Activated CD8-positive, alpha-beta memory T cell treated with anti-CD3 and anti-CD28 coated beads, Interleukin-2, amount 50 U/mL, for 1 hour (primary cell): ENCODE data around the gene ZNF45.
"Not testable (repeated sequence)": the region's sequence is repeated elsewhere in the genome, so short reads cannot be mapped to it uniquely, and the experiment has no call there.

Source experiments
- DNase-seq: peaks from one replicate; pipeline ENCODE4 v3.0.0-alpha.2; 2020; ENCODE audit errors: extremely low read depth

The ZNF45 gene

DNA sequence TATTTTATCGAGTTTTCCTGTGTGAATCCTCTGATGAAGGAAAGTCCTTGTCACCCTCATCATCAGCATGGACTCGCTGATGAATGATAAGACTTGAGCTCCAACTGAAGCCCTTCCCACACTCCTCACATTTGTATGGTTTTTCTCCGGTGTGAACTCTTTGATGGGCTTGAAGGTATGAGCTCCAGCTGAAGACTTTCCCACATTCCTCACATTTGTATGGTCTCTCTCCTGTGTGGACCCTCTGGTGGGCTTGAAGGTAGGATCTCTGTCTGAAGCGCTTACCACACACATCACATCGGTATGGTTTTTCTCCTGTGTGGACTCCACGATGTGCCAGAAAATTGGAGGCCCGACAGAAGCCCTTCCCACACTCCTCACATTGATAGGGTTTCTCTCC is 21.7 kb downstream of the ZNF45 start:
- no peak for DNase-seq

GRCh38 chr19:43910884-43911283 is 24.2 kb downstream of the ZNF45 start:
- no peak for DNase-seq

- no peak for DNase-seq
Observed at GRCh38 chr19:43908659-43909058, 26.4 kb downstream of the ZNF45 start.

DNA sequence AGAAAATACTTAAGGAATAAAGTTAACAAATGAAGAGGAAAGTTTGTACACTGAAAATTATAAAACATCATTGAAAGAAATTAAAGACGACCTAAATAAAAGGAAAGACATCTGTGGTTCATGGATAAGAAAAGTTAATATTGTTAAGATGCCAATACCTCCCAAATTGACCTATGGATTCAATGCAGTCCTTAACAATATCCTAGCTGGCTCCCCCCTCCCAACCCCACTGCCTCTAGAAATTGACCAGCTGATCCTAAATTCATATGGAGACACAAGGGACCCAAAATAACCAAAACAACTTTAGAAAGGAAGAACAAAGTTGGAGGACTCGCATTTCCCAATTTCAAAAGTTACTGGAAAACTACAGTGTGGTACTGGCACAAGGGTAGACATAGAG is 28.3 kb downstream of the ZNF45 start:
- DNase-seq: no peak

GRCh38 chr19:43905897-43906296 is 29.2 kb downstream of the ZNF45 start:
- DNase-seq: no peak

DNA sequence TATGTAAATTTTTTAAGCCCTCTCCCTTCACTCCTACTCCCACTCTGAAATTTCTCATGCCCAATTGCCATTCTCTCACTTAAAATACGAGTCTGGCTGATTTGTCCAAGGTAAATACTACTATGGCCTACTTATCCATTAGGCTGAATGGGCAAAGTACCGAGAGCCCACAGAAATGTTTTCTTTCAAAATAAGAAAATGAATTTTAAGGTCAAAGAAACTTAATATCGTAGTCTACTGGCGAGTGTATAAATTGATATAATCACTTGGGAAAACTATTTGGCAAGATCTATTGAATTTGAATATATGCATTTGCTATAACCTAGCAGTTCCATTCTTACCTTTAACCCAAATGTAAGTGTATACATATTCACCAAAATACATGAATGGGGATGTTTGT is 32.7 kb downstream of the ZNF45 start:
- no peak for DNase-seq

DNA sequence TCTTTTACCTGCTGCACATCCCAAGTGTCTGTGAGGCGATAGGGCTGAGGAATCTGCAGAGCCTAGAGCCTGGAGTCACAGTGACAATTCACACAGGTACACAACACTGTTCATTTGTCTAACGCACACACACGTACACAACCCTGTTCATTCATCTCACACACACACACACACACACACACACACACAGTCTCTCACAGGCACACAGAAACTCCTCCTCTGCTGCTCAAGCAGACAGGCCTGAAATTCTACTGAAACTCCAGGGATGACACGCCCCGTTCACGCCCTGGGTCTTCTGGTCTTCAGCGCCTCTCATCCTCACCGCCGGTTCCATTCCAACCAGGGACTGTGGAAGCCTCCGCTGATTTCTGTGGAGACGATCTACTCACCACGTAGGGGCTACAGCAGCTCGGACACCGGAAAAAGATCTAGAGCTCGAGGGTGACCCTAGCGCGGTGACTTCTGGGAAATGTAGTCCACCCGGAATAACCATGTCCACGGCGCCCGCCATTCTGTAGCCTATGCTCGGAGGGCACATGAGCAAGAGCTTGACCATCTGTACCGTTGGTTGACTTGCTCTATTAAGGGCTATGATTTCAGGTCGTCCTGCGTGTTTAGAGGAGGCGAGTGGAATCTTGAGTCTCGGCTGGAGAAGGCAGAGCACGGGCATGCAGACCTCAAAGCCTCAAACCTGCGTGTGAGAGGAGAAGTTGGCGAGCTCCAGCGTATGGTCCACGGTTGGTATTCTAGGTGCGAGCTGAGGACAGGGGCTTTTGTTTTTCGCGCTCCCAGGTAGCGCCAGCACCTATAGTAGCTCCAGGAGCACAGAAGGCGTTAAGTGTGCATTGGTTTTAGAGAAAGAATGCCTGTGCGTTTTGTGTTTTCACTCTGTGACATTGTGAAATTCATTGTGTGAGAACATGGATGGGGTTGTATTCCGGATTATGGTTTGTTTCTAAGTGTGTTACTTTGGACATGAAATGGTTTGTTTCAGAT is 33.4 kb downstream of the ZNF45 start:
- DNase-seq: peak; percentile 13

DNA sequence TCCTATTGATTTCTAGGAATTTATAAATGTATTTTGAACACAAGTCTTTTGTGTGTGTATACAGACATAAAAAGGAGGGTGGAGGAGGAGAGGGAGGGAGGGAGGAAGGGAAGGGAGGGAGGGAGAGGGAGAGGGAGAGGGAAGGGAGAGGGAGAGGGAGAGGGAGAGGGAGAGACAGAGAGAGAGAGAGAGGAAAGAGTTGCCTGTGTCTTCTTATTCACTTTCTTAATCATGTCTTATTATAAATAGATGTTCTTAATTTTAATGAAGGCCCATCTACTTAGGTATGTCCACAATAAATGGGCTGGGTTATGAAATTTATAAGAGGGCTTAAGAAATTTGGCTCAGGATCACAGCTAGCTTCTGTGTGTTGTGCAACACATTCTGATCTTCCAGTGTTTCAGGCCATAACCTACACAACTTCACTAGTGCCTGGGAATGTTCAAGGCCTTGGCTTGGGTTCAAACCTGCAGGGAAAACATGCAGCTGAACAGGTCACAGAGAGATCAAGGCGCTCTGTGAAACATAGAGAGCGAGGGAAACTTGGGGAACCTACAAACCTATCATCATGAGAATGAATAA is 39.3 kb downstream of the ZNF45 start:
- no peak for DNase-seq

GRCh38 chr19:43883864-43884263 is 51.2 kb downstream of the ZNF45 start, which contains the start of gene ZNF404:
Gene ZNF404 (minus strand): TSS chr19:43883964.
- no peak for DNase-seq

DNA sequence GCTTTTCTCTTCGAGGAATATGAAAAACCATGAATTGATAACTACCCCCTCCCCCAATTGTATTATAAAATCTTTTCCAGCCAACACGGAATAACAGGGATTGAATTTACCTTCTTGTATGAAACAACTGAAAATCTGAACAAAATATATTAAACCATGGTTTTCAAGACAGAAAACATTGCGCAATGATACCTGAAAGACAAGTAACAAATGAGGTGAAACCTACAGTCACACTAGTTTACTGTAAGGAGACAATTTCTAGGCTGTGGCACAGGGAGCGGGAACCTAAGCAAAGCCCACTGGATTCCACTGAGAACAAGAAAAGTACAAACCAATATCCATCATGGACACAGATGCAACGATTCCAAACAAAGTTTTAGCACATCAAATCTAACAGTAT is 54.6 kb downstream of the ZNF45 start:
- no peak for DNase-seq

GRCh38 chr19:43872547-43873336 is 62.3 kb downstream of the ZNF45 start:
- DNase-seq: no peak

DNA sequence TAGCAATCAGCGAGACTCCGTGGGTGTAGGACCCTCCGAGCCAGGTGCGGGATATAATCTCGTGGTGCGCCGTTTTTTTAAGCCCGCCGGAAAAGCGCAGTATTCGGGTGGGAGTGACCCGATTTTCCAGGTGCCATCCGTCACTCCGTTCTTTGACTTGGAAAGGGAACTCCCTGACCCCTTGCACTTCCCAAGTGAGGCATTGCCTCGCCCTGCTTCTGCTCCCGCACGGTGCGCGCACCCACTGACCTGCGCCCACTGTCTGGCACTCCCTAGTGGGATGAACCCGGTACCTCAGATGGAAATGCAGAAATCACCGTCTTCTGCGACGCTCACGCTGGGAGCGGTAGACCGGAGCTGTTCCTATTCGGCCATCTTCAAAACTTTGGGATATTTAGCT is 68.2 kb downstream of the ZNF45 start:
- not testable (repeated sequence) for DNase-seq
